PC-3 (cell line): ENCODE results near the gene SMIM27.
A peak's percentile ranks its signal among the peaks of the same experiment; 100 is the strongest.

ENCODE experiments used
- CTCF ChIP-seq: fragments of 300-600 bp; sonication (generic); conservative IDR thresholded peaks from 2 replicates; pipeline ENCODE4 v1.5.1; 2017; ENCODE audit warnings: antibody characterized with exemption, low read depth, mild to moderate bottlenecking, low read length
- EZH2 ChIP-seq: fragments of 300-600 bp; sonication (generic); IDR thresholded peaks from one replicate; pipeline ENCODE4 v1.6.1; 2017; ENCODE audit warnings: antibody characterized with exemption, mild to moderate bottlenecking, low read length; ENCODE audit not compliant: unreplicated experiment

DNA sequence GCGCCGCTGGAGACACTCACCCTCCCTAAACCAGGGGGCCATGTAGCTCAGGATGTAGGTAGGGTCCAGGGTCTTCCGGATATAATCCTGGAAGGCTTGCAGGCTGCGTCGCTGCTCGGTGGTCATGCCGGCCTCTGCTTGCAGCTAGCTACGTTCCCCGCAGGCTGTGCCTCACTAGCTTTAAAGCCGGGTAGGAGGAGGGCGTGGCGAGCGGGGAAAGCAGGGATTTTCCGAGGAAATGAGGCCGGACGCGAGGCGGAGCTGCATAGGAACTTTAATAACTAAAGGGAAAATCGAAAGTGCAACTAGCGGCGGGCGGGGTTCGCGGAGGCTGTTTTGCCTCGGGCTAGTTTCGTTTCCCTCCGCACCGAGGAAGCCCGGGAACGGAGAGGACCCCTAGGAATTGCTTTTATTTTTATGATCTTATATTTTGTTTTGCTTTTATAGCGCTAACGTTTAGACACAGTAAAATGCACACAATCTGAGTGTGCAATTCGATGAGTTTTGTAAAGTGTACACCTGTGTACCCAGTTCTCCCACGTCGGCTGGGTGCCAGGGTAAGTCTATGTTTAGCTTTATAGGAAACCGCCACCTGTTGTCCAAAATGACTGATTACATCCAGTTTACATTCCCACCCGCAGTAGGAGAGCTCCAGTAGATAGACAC lies 26.0 kb upstream of the SMIM27 start, which contains the start of gene RIGI:
- peak; percentile 63 for TF ChIP-seq CTCF
- no peak for TF ChIP-seq EZH2
